Activated CD8-positive, alpha-beta memory T cell treated with anti-CD3 and anti-CD28 coated beads, Interleukin-2, amount 10 ng/mL, durations not matched to agents 7 days and 5 days (primary cell): ENCODE data around the gene ANKK1. TPM values are rescaled to one million over a fixed set of nuclear protein-coding genes. Genes with fewer than 3 reads are reported as not detected.

Experiments used
- ATAC-seq: fragments of 150-1000 bp; cut with Tn5 transposase; one replicate; pipeline ENCODE4 v1.10.0; 2021; ENCODE audit warnings: moderate library complexity
- CTCF ChIA-PET: fragments of 350-600 bp; sonication (Branson Sonifier 250); formaldehyde crosslinking; loops from one replicate; lab custom pipeline; 2021; ENCODE audit warnings: antibody characterized with exemption; lab: Charles Lee
- DNase-seq: peaks from one replicate; pipeline ENCODE4 v3.0.0-alpha.2; 2020
- H3K27ac Mint-ChIP-seq: one replicate; pipeline ENCODE4 v1.8.0; 2021; ENCODE audit warnings: mild to moderate bottlenecking, mixed read lengths
- H3K27me3 Mint-ChIP-seq: one replicate; pipeline ENCODE4 v1.8.0; 2021; ENCODE audit warnings: mixed read lengths
- H3K36me3 Mint-ChIP-seq: one replicate; pipeline ENCODE4 v1.8.0; 2021; ENCODE audit warnings: mild to moderate bottlenecking, mixed read lengths
- H3K4me1 Mint-ChIP-seq: one replicate; pipeline ENCODE4 v1.8.0; 2021; ENCODE audit warnings: mixed read lengths
- H3K4me3 Mint-ChIP-seq: one replicate; pipeline ENCODE4 v1.8.0; 2021; ENCODE audit warnings: mild to moderate bottlenecking, moderate library complexity, mixed read lengths
- H3K9me3 Mint-ChIP-seq: one replicate; pipeline ENCODE4 v1.8.0; 2022; ENCODE audit warnings: low read depth, mixed read lengths
- microRNA-seq: library from miRNA; unstranded; fragments of <30 nt; microRNA quantifications from one replicate; pipeline ENCODE4 v1.2.0, GENCODE V29; 2022
- total RNA-seq, 2 experiments: library from RNA; stranded (reverse); gene quantifications; one replicate each; pipeline ENCODE4 v1.2.3, GENCODE V29; 2021

Gene ANKK1
- total RNA-seq, 2 experiments from 2014 or later, result 0.29 TPM; not detected in 1

DNA sequence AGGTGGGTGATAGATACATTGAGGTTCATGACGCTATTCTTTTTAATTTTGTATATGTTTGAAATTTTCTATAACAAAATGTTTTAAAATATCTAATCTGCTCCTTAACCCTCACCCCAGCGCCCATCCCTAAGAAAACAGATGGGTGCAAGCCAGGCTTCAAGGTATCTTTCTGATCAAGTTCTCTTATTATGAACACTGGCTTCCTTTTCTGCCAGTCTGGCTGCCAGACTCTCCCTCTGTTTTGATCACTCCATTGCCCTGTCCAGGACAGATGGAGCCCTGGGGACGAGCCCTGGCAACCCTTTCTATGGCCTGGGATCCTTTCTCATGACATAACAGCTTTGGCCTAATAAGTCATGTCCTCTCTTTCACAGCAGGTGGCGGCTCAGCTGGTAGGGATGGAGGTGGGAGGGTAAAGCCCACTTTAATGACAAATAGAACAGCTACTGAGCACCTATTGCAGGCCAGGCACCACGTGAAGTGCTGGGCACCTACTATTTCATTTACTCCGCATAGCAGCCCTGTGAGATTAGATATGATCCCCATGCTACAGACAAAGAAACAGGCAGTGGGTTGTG is 49.2 kb downstream of the ANKK1 start:
- peaks cover 10% of the 10 kb centered on the region for H3K4me1 Mint-ChIP-seq
- ATAC-seq (no peak), DNase-seq (no peak)
- no peaks in the 10 kb centered on the region for H3K36me3 Mint-ChIP-seq
- H3K27me3 Mint-ChIP-seq, result peaks cover 26% of the 10 kb centered on the region
- no peak overlapping the region for H3K27ac Mint-ChIP-seq
- CTCF ChIA-PET, result no interaction called here
- H3K9me3 Mint-ChIP-seq, result no peaks in the 10 kb centered on the region
- H3K4me3 Mint-ChIP-seq, result no peak overlapping the region

DNA sequence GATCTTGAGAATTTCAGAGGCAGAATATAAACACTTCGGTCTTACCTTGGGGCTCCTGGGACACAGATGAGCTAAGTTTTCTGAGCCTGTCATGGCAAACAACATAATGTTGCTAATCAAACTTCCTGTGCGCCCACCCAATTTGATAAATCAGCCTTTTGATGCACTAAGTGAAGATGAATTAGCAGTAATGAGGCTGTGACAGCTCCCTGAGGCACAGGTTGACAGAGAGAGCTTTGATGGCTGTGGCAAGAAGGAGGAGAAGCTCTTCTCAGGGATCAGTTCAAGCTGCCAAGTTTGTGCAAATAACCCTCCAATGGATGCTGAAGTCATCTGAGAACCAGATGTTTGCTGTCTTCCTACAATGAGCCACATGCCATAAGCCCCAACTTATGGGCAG is 53.2 kb downstream of the ANKK1 start:
- H3K9me3 Mint-ChIP-seq, result no peaks in the 10 kb centered on the region
- DNase-seq (no peak), ATAC-seq (no peak)
- H3K4me1 Mint-ChIP-seq, result peaks cover 24% of the 10 kb centered on the region
- H3K27me3 Mint-ChIP-seq, result peaks cover 33% of the 10 kb centered on the region
- CTCF ChIA-PET, result no interaction called here
- H3K4me3 Mint-ChIP-seq, result no peak overlapping the region
- no peak overlapping the region for H3K27ac Mint-ChIP-seq
- H3K36me3 Mint-ChIP-seq, result no peaks in the 10 kb centered on the region

- no peak overlapping the region for H3K27ac Mint-ChIP-seq
- CTCF ChIA-PET, result no interaction called here
These were observed 57.0 kb downstream of the ANKK1 start for GRCh38 chr11:113444502-113445123.

GRCh38 chr11:113446112-113446511 is 58.5 kb downstream of the ANKK1 start:
- peak; percentile 74 for DNase-seq
- H3K36me3 Mint-ChIP-seq, result no peaks in the 10 kb centered on the region
- no peaks in the 10 kb centered on the region for H3K9me3 Mint-ChIP-seq
- H3K4me3 Mint-ChIP-seq, result no peak overlapping the region
- peaks cover 42% of the 10 kb centered on the region for H3K4me1 Mint-ChIP-seq
- peak; percentile 87 for ATAC-seq
- H3K27me3 Mint-ChIP-seq, result peaks cover 30% of the 10 kb centered on the region
- H3K27ac Mint-ChIP-seq, result peak overlapping the region; percentile 65
- CTCF ChIA-PET, result no interaction called here

More at GRCh38 chr11:113444502-113445123, 57.0 kb downstream of the ANKK1 start:
- Mint-ChIP-seq H3K4me3 (no peak overlapping the region), H3K9me3 (no peaks in the 10 kb centered on the region), H3K36me3 (no peaks in the 10 kb centered on the region), H3K27me3 (peaks cover 33% of the 10 kb centered on the region), H3K4me1 (peaks cover 48% of the 10 kb centered on the region)
- no peak for ATAC-seq
- no peak for DNase-seq

DNA sequence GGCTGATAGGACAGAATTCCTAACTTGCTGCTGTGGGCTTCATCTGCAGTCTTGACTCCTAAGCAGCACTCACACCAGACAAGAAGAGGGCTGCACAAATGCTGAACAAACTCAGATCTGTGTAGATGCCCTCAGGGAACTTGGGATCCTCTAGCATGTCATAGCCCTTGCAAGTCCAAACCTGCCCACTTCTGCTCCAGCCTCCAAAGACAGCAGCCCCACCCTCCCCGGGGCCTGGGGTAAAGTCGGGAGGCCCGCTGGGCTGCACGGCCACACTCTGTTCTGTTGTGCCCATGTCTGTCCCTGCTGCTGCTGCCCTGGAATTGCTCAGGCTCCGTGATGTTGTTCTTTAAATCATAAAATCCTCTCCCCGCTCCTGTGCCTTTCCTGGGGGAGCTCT is 59.4 kb downstream of the ANKK1 start:
- DNase-seq, result no peak
- H3K4me1 Mint-ChIP-seq, result peaks cover 42% of the 10 kb centered on the region
- ATAC-seq, result no peak
- CTCF ChIA-PET, result no interaction called here
- no peak overlapping the region for H3K4me3 Mint-ChIP-seq
- no peak overlapping the region for H3K27ac Mint-ChIP-seq
- H3K9me3 Mint-ChIP-seq, result no peaks in the 10 kb centered on the region
- peaks cover 26% of the 10 kb centered on the region for H3K27me3 Mint-ChIP-seq
- H3K36me3 Mint-ChIP-seq, result no peaks in the 10 kb centered on the region

DNA sequence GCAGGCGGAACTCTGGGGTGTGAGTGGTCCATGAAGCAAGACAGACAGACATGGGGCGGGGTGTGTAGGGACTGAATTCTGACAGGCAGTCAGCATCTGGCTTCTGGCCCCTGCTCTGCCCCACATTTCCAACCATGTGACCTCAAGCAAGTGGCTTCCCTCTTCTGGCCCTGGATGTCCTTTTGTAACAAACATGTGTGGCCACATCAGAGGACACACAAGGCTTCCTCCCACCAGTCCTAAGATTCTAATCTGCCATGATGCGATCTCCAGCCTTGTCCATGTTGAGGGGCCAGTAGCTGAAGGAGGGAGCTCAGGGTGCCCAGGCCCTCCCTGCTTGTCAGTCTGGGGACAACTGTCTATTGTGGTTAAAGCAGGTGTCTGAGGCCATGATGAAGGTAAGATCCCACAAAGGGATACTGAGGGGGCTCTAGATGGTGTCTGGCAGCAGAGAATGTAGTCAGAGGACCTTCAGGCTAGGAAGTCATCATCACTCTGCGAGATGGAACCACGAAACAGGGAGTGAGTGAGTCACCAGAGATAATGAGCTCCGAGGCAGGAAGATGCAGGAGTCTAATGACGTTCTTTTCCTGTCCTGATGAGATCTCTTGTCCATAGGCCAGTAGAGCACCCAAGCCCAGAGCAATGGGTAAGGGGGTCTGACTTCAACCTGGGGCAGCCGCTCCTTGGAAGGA is 60.2 kb downstream of the ANKK1 start:
- no peak overlapping the region for H3K4me3 Mint-ChIP-seq
- peak overlapping the region; percentile 52 for H3K27ac Mint-ChIP-seq
- H3K4me1 Mint-ChIP-seq, result peaks cover 40% of the 10 kb centered on the region
- H3K36me3 Mint-ChIP-seq, result no peaks in the 10 kb centered on the region
- CTCF ChIA-PET, result interaction anchor here (1.3 kb wide), 1 partner anchor 16 kb away, joined by 3 read pairs; no protein-coding TSS in a partner anchor
- peak; percentile 62 for ATAC-seq
- peaks cover 18% of the 10 kb centered on the region for H3K27me3 Mint-ChIP-seq
- DNase-seq, result peak; percentile 55
- H3K9me3 Mint-ChIP-seq, result no peaks in the 10 kb centered on the region

GRCh38 chr11:113448316-113448677 is 60.7 kb downstream of the ANKK1 start:
- DNase-seq (no peak), ATAC-seq (no peak)
- no peaks in the 10 kb centered on the region for H3K9me3 Mint-ChIP-seq
- CTCF ChIA-PET, result interaction anchor here (1.3 kb wide), 1 partner anchor 17 kb away, joined by 3 read pairs; no protein-coding TSS in a partner anchor
- no peaks in the 10 kb centered on the region for H3K36me3 Mint-ChIP-seq
- H3K27ac Mint-ChIP-seq, result no peak overlapping the region
- peaks cover 15% of the 10 kb centered on the region for H3K27me3 Mint-ChIP-seq
- no peak overlapping the region for H3K4me3 Mint-ChIP-seq
- H3K4me1 Mint-ChIP-seq, result peaks cover 40% of the 10 kb centered on the region

GRCh38 chr11:113449743-113450142 is 62.2 kb downstream of the ANKK1 start:
- H3K4me3 Mint-ChIP-seq, result no peak overlapping the region
- CTCF ChIA-PET, result no interaction called here
- H3K9me3 Mint-ChIP-seq, result no peaks in the 10 kb centered on the region
- H3K27me3 Mint-ChIP-seq, result peaks cover 13% of the 10 kb centered on the region
- H3K4me1 Mint-ChIP-seq, result peaks cover 38% of the 10 kb centered on the region
- ATAC-seq (no peak), DNase-seq (no peak)
- H3K27ac Mint-ChIP-seq, result no peak overlapping the region
- H3K36me3 Mint-ChIP-seq, result no peaks in the 10 kb centered on the region

Small RNAs within 50 kb of the gene (microRNA-seq; reads per million reads assigned to microRNA genes)
- not detected for gene MIR4301

Other genes starting within 250 kb of the ANKK1 start
- 10 to 100 TPM; 10.4 to 15.9 TPM for gene TTC12, start 73.2 kb upstream of the ANKK1 start, total RNA-seq
- 1 to 10 TPM in 1 of 2 experiments, under 1 TPM in 1; 0.52 to 1.4 TPM for gene DRD2, start 87.6 kb downstream of the ANKK1 start, total RNA-seq